Epithelial cell of proximal tubule (primary cell): ENCODE results near the gene TJAP1. TPM values are rescaled to one million over a fixed set of nuclear protein-coding genes. Genes with fewer than 3 reads are reported as not detected.

Experiments
- DNase-seq: peaks from one replicate; pipeline ENCODE4 v3.0.0-alpha.2; 2011; ENCODE audit warnings: low read depth
- H3K4me3 ChIP-seq: 2 replicates; pipeline ENCODE4 v1.5.1; 2011; ENCODE audit warnings: low read depth, mild to moderate bottlenecking, low read length
- total RNA-seq: library from RNA; depleted of rRNA; stranded (reverse); fragments of >200 nt; gene quantifications from 2 replicates; pipeline ENCODE4 v1.2.3, GENCODE V29; 2015
- TF ChIP-seq, protein P1 (sequence below): conservative IDR thresholded peaks from 2 replicates; pipeline ENCODE4 v1.5.1; 2012; ENCODE audit warnings: low read depth, mild to moderate bottlenecking, low read length

Gene TJAP1
- total RNA-seq, 1 donor from 2014 or later: 17.8 TPM

DNA sequence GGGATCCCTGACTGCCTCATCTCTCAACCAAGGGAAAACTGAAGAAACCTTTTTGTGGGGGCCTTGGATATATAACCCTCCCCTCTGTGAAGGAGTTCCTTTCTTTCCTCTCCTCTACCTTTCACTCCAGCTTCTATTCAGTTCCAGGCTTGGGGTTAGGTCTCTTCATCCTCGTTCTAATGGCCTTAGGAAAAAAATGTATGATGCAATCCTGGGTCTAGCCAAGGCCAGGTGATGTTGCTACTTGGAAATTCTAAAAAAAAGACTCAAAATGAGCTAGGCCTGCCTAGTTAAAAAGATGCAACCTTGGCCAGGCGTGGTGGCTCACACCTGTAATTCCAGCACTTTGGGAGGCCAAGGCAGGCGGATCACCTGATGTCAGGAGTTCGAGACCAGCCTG lies 42.4 kb upstream of the TJAP1 start:
- no peak for DNase-seq
- TF ChIP-seq, protein P1, sequence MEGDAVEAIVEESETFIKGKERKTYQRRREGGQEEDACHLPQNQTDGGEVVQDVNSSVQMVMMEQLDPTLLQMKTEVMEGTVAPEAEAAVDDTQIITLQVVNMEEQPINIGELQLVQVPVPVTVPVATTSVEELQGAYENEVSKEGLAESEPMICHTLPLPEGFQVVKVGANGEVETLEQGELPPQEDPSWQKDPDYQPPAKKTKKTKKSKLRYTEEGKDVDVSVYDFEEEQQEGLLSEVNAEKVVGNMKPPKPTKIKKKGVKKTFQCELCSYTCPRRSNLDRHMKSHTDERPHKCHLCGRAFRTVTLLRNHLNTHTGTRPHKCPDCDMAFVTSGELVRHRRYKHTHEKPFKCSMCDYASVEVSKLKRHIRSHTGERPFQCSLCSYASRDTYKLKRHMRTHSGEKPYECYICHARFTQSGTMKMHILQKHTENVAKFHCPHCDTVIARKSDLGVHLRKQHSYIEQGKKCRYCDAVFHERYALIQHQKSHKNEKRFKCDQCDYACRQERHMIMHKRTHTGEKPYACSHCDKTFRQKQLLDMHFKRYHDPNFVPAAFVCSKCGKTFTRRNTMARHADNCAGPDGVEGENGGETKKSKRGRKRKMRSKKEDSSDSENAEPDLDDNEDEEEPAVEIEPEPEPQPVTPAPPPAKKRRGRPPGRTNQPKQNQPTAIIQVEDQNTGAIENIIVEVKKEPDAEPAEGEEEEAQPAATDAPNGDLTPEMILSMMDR: no peak
- H3K4me3 ChIP-seq: no peak overlapping the region

DNA sequence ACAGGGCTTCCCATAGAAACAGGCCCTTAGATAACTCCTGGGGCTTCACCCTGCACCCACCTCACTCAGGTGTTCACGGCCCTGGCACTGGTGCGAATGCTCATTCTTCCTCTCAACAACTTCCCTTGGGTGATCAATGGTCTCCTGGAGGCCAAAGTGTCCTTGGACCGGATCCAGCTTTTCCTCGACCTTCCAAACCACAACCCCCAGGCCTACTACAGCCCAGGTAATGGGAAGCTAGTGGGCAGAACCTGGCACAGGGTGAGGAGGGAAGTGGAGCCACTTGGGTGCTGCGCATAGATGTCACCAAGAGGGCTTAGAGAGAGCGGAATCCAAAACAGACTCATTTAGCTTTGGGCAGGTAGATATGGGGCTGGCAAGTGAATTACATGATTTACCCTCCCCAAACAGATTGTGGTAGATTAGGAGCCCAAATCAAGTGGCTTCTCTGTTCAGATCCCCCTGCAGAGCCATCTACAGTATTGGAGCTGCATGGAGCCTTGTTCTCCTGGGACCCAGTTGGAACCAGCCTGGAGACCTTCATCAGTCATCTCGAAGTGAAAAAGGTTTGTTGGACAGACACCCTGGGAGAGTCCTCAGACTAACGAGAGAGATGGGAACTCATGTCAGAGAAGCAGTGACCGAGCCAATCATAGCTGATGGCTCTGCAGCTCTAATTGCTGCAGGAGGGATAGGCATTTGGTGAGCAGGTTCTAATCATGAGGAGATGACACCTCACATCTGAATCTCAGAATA lies 41.5 kb upstream of the TJAP1 start:
- no peak for DNase-seq
- TF ChIP-seq, protein P1: no peak
- H3K4me3 ChIP-seq: no peak overlapping the region

DNA sequence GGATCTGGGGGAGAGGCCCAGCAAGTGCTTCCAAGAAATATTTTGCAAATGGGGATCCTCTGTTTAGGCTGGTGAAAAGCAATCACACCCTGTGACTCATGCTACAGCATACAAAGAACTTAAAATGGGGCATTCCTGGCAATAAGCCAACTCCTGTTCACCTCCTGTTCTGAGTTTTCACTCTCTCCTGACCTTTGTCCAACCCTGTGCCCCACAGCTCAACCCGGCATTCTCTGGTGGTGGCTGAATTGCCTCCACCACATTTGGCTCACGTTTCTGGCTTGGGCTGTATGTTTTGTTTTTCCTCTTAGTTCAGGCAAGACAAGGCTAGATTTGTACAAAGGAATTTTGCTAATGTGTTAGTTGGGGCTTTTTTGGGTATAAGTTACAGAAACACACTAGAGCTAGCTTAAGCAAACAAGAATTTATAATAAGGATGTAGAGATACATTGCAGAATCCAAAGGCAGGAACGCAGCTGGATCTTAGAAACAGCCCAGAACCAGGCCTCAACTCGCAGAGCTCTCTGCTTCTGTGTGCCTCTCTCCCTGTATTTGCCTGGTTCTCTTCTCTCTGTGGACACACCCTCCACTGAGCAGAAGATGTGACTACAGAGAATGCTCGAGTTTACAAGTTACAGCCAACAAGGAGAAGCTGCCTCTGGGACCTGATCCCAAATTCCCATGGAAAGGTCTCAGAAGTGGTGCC lies 40.6 kb upstream of the TJAP1 start:
- H3K4me3 ChIP-seq: no peak overlapping the region
- no peak for DNase-seq
- TF ChIP-seq, protein P1: no peak

DNA sequence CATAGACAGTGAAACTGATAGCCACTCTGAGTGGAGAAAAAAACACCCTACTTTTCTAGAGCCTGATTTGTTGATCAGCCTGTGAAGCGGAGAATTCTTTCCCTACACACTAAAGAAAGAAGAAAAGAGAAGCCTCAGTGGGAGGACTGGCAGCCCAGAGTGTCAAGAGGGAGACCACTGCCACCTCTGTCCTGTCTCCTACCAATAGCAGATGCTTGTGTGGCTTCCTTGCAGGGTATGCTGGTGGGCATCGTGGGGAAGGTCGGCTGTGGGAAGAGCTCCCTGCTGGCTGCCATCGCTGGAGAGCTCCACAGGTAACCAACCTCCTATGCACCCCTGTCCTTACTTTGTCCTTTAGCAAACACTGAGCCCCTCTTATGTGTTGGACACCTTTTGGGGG lies 39.7 kb upstream of the TJAP1 start:
- no peak for DNase-seq
- TF ChIP-seq, protein P1: no peak
- H3K4me3 ChIP-seq: no peak overlapping the region

DNA sequence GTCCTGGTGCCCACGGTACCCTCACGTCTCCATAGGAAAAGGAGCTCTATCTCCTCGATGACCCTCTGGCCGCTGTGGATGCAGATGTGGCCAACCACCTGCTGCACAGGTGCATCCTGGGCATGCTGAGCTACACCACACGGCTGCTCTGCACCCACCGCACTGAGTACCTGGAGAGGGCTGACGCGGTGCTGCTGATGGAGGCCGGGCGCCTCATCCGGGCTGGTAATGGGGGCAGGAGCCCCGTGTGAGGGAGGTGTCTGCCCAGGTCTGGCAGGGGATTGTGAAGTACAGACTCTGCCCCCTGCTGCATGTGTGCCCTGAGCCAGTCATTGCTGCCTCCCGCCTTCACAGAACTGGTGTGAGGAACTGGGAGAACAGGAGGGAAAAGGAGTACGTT lies 34.4 kb upstream of the TJAP1 start:
- no peak for DNase-seq
- H3K4me3 ChIP-seq: no peak overlapping the region
- TF ChIP-seq, protein P1: no peak

DNA sequence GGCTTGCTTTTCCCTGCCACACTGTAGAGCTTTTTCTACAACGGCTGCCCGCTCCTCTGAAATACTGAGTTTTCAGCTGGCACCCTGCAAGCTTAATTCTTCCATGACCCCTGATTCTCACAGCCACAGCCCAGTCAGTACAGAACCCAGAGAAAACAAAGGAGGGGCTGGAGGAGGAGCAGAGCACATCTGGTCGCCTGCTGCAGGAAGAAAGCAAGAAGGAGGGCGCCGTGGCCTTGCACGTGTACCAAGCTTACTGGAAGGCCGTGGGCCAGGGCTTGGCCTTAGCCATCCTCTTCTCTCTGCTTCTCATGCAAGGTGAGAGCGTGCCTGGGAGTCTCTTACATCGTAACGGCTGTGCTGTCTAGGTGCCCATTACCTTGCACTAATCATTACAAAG lies 33.3 kb upstream of the TJAP1 start:
- no peak for DNase-seq
- H3K4me3 ChIP-seq: no peak overlapping the region
- TF ChIP-seq, protein P1: no peak

DNA sequence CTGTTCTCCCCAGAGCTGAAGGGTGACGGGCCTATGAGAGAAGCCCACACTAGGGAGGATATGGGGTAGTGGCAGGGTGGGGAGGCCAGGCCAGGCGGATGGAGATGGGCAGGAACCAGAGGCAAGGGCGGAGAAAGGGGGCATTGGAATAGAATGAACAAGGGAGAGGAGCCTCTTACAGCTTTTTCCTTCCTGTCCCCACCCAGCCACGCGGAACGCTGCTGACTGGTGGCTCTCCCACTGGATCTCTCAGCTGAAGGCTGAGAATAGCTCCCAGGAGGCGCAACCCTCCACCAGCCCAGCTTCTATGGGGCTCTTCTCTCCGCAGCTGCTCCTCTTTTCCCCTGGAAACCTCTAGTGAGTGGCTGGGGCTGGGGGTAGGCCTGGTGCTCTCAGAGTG lies 32.8 kb upstream of the TJAP1 start:
- H3K4me3 ChIP-seq: no peak overlapping the region
- no peak for DNase-seq
- TF ChIP-seq, protein P1: no peak
